K562 (cell line): ENCODE measurements around the gene QKI. TPM values are rescaled to one million over a fixed set of nuclear protein-coding genes. Genes with fewer than 3 reads are reported as not detected.

Source experiments
- ARID2 ChIP-seq: fragments of 450-650 bp; IDR thresholded peaks from 2 replicates; pipeline ENCODE4 v1.6.1; 2017; ENCODE audit warnings: antibody characterized with exemption, mild to moderate bottlenecking
- BHLHE40 ChIP-seq: IDR thresholded peaks from 2 replicates; pipeline ENCODE4 v1.6.1; 2011; ENCODE audit warnings: low read length, improper control_type of control experiment
- CTBP1 ChIP-seq: fragments of 450-650 bp; IDR thresholded peaks from 2 replicates; pipeline ENCODE4 v1.6.1; 2016; ENCODE audit warnings: borderline replicate concordance
- CTCF ChIP-seq, 3 experiments: IDR thresholded peaks in 2 of 3; conservative IDR thresholded peaks in 1 of 3; 2 replicates each; pipeline ENCODE4 v1.5.1; 2011 to 2012; ENCODE audit warnings: low read length in 3 of 3, mild to moderate bottlenecking in 3 of 3, control low read depth in 2 of 3, improper control_type of control experiment in 1 of 3, inconsistent platforms in 1 of 3, low read depth in 1 of 3, mixed read lengths in 1 of 3, moderate library complexity in 1 of 3; ENCODE audit not compliant: insufficient read depth in 2 of 3
- GATAD2A ChIP-seq: fragments of 450-650 bp; IDR thresholded peaks from 2 replicates; pipeline ENCODE4 v1.6.1; 2017
- GTF2B ChIP-seq: IDR thresholded peaks from 2 replicates; pipeline ENCODE4 v1.6.1; 2011; ENCODE audit not compliant: insufficient read length; ENCODE audit errors: extremely low read depth
- HOMEZ ChIP-seq: fragments of 250-450 bp; sonication (Bioruptor Pico); IDR thresholded peaks from 2 replicates; pipeline ENCODE4 v1.4.0; 2020; ENCODE audit warnings: mild to moderate bottlenecking, moderate library complexity
- KDM4B ChIP-seq, 2 experiments: fragments of 450-650 bp in 1 of 2; sonication (generic) in 1 of 2; IDR thresholded peaks; 2 replicates each; pipeline ENCODE4 v1.6.1; 2016 to 2017; ENCODE audit warnings: borderline replicate concordance in 2 of 2, antibody characterized with exemption in 1 of 2, low read depth in 1 of 2, mild to moderate bottlenecking in 1 of 2
- MNT ChIP-seq, 2 experiments: fragments of 450-650 bp; conservative IDR thresholded peaks; 2 replicates each; pipeline ENCODE4 v1.6.1; 2017; ENCODE audit warnings: mild to moderate bottlenecking in 2 of 2, moderate library complexity in 2 of 2
- RAD51 ChIP-seq: fragments of 450-650 bp; IDR thresholded peaks from 2 replicates; pipeline ENCODE4 v1.7.1; 2016; ENCODE audit warnings: low read depth, mild to moderate bottlenecking, borderline replicate concordance
- RNF2 ChIP-seq: sonication (generic); IDR thresholded peaks from 2 replicates; pipeline ENCODE4 v1.6.1; 2016
- RUNX1 ChIP-seq: sonication (generic); IDR thresholded peaks from 2 replicates; pipeline ENCODE4 v1.6.1; 2016; ENCODE audit warnings: antibody characterized with exemption, low read depth
- SIN3B ChIP-seq: fragments of 450-650 bp; IDR thresholded peaks from 2 replicates; pipeline ENCODE4 v1.6.1; 2017; ENCODE audit warnings: low read depth, mild to moderate bottlenecking, moderate library complexity
- TAF1 ChIP-seq: IDR thresholded peaks from 2 replicates; pipeline ENCODE4 v1.6.1; 2011; ENCODE audit warnings: mild to moderate bottlenecking, low read length, moderate library complexity; ENCODE audit not compliant: insufficient read depth, control insufficient read depth, severe bottlenecking; ENCODE audit errors: extremely low read depth
- TEAD4 ChIP-seq, 2 experiments: sonication (generic) in 1 of 2; formaldehyde crosslinking in 1 of 2; IDR thresholded peaks; 2 replicates each; pipeline versions ENCODE4 v1.6.1 to v1.8.0; 2012 to 2022; ENCODE audit warnings: borderline replicate concordance in 1 of 2, inconsistent platforms in 1 of 2, low read length in 1 of 2, mild to moderate bottlenecking in 1 of 2, missing genetic modification reagents in 1 of 2
- ZBTB1 ChIP-seq: sonication (generic); formaldehyde crosslinking; IDR thresholded peaks from 2 replicates; pipeline ENCODE4 v1.8.1; 2023; ENCODE audit warnings: missing genetic modification reagents, low read depth, mild to moderate bottlenecking, borderline replicate concordance
- ZBTB2 ChIP-seq: fragments of 450-650 bp; IDR thresholded peaks from 2 replicates; pipeline ENCODE4 v1.6.1; 2016; ENCODE audit warnings: antibody characterized with exemption
- ZNF511 ChIP-seq: sonication (generic); formaldehyde crosslinking; IDR thresholded peaks from 2 replicates; pipeline ENCODE4 v1.8.0; 2022; ENCODE audit warnings: mild to moderate bottlenecking, missing genetic modification reagents
- polyA plus RNA-seq, 8 experiments: library from polyadenylated mRNA; depleted of rRNA in 4 of 8; stranded (reverse) in 5 of 8; unstranded in 3 of 8; fragments of >200 nt; fragmentation: Nextera tagmentation in 2 of 8; fragmentation: Illumina TruSeq in 1 of 8; extraction: Ambion mirVana in 2 of 8; extraction: Trizol in 1 of 8; gene quantifications; 2 replicates each; pipeline versions ENCODE4 v1.2.1 to v1.2.3, GENCODE V29; 2011 to 2014; ENCODE audit warnings: inconsistent platforms in 1 of 8, missing spikeins in 1 of 8
- total RNA-seq, 7 experiments: library from RNA; depleted of rRNA in 6 of 7; stranded (reverse); fragments of >200 nt in 6 of 7; fragmentation: Illumina TruSeq in 2 of 7; extraction: Trizol in 2 of 7; gene quantifications; 2 replicates each; pipeline versions ENCODE4 v1.2.1 to v1.2.3, GENCODE V29; 2011 to 2021; ENCODE audit warnings: low replicate concordance in 1 of 7

Gene QKI
- total and polyA plus RNA-seq, 9 of the 15 experiments (the other 6 are each of a cell fraction or from before 2014, with no cell fraction given) = 20.4 to 215 (median 123) TPM

GRCh38 chr6:163413345-163414116 lies 987 bp upstream of the QKI start (continued):
- 0 out of 2 replicates have a peak, but pooled peaks have one; percentile 15 for TF ChIP-seq HOMEZ (CRISPR knock-in tag)
- TF ChIP-seq SIN3B = peak; percentile 20; the same call in 1 of the 2 replicates
- no peak for TF ChIP-seq GTF2B
- 0 out of 2 replicates have a peak, but pooled peaks have one; percentile 29 for TF ChIP-seq TEAD4 (IDR thresholded peaks at IDR 0.05; ENCODE audit: low read length)
- no peak for TF ChIP-seq TEAD4 (CRISPR knock-in tag; IDR thresholded peaks at IDR 0.05; ENCODE audit: borderline replicate concordance)
- TF ChIP-seq KDM4B (IDR thresholded peaks at IDR 0.05; ENCODE audit: borderline replicate concordance in 2 of 2, low read depth in 1 of 2) = 0 out of 4 replicates have a peak, but pooled peaks of 1 of the 2 experiments have one; percentile 21
- TF ChIP-seq ARID2 = no peak
- 0 out of 6 replicates have a peak, but pooled peaks of 1 of the 3 experiments have one; percentile 6 for TF ChIP-seq CTCF (IDR thresholded peaks at IDR 0.05 in 2 of 3, conservative IDR thresholded peaks at IDR 0.05 in 1 of 3; ENCODE audit: insufficient read depth in 2 of 3, low read depth in 1 of 3, low read length in 3 of 3)
- no peak for TF ChIP-seq RUNX1
- TF ChIP-seq ZNF511 (CRISPR knock-in tag) = no peak; the same call in none of the 2 replicates
- peak; percentile 74 for TF ChIP-seq BHLHE40
- peak; percentile 98 for TF ChIP-seq GATAD2A
- peak; percentile 99 for TF ChIP-seq CTBP1
- TF ChIP-seq TAF1 = peak; percentile 68
- TF ChIP-seq RAD51 = peak; percentile 91
- TF ChIP-seq MNT (conservative IDR thresholded peaks at IDR 0.05) = peak; percentile 81 to 83
- peak; percentile 21; the same call in 1 of the 2 replicates for TF ChIP-seq RNF2
- peak; percentile 33; the same call in 1 of the 2 replicates for TF ChIP-seq ZBTB2
- TF ChIP-seq ZBTB1 = peak; percentile 79; the same call in 1 of the 2 replicates
